Kidney epithelial cell (primary cell): Measurements from ENCODE around the gene MAGIX. TPM values are rescaled to one million over a fixed set of nuclear protein-coding genes. Genes with fewer than 3 reads are reported as not detected.

ENCODE experiments used
- DNase-seq: peaks from one replicate; pipeline ENCODE4 v3.0.0-alpha.2; 2010; ENCODE audit warnings: low read depth
- H3K27me3 ChIP-seq: 2 replicates; pipeline ENCODE4 v1.6.0; 2011; ENCODE audit warnings: low read length; ENCODE audit not compliant: control insufficient read depth, insufficient read depth
- H3K36me3 ChIP-seq: 2 replicates; pipeline ENCODE4 v1.5.1; 2011; ENCODE audit warnings: low read length; ENCODE audit not compliant: control insufficient read depth, insufficient read depth
- H3K4me3 ChIP-seq: 2 replicates; pipeline ENCODE4 v1.5.1; 2011; ENCODE audit warnings: low read depth, mild to moderate bottlenecking, control low read depth, low read length
- CTCF ChIP-seq: IDR thresholded peaks from 2 replicates; pipeline ENCODE4 v1.5.1; 2011; ENCODE audit warnings: mild to moderate bottlenecking, moderate library complexity, low read length, control low read depth, inconsistent platforms; ENCODE audit not compliant: insufficient read depth, poor library complexity, severe bottlenecking
- total RNA-seq: library from RNA; depleted of rRNA; stranded (reverse); fragments of >200 nt; gene quantifications from 2 replicates; pipeline ENCODE4 v1.2.3, GENCODE V29; 2015

MAGIX gene
- total RNA-seq, 1 donor from 2014 or later = 5.1 TPM

- no peak for DNase-seq
- no peak overlapping the region for H3K4me3 ChIP-seq
- H3K27me3 ChIP-seq = no peaks in the 10 kb centered on the region
- no peak for TF ChIP-seq CTCF
- H3K36me3 ChIP-seq = no peaks in the 10 kb centered on the region
These were observed 2.2 kb downstream of the MAGIX start for GRCh38 chrX:49164589-49165360.

GRCh38 chrX:49165901-49166881 lies 3.6 kb downstream of the MAGIX start:
- TF ChIP-seq CTCF = peak; percentile 49
- peak overlapping the region; percentile 35 for H3K4me3 ChIP-seq
- H3K36me3 ChIP-seq = no peaks in the 10 kb centered on the region
- DNase-seq = no peak
- H3K27me3 ChIP-seq = no peaks in the 10 kb centered on the region

- H3K36me3 ChIP-seq = no peaks in the 10 kb centered on the region
- H3K4me3 ChIP-seq = peak overlapping the region; percentile 35
- TF ChIP-seq CTCF = no peak
- DNase-seq = no peak
- H3K27me3 ChIP-seq = no peaks in the 10 kb centered on the region
These were observed 4.6 kb downstream of the MAGIX start for GRCh38 chrX:49166914-49167739.

- Histone ChIP-seq H3K4me3 (peak overlapping the region; percentile 35), H3K27me3 (no peaks in the 10 kb centered on the region), H3K36me3 (no peaks in the 10 kb centered on the region)
- TF ChIP-seq CTCF = no peak
- DNase-seq = no peak
These were observed 5.2 kb downstream of the MAGIX start for GRCh38 chrX:49167740-49168108.

- H3K27me3 ChIP-seq = no peaks in the 10 kb centered on the region
- peak within 1 kb of the TSS; percentile 73 for H3K4me3 ChIP-seq
- H3K36me3 ChIP-seq = no peaks in the 10 kb centered on the region
- no peak for TF ChIP-seq CTCF
- no peak for DNase-seq
These were observed 9.3 kb downstream of the MAGIX start, which contains the start of gene PLP2 for GRCh38 chrX:49171752-49172279. Gene PLP2, plus strand, starts transcription at chrX:49171898. Its CDS starts 103 bp downstream, at chrX:49172001.
